HG03159 (cell line): ENCODE measurements around the gene TMEM120A.
A peak's percentile ranks its signal among the peaks of the same experiment; 100 is the strongest.

Experiments used
- ATAC-seq: cut with Tn5 transposase; IDR thresholded peaks from one replicate; pipeline ENCODE4 v1.9.1; 2021; ENCODE audit warnings: mild to moderate bottlenecking, moderate library complexity; ENCODE audit not compliant: unreplicated experiment

TMEM120A gene

DNA sequence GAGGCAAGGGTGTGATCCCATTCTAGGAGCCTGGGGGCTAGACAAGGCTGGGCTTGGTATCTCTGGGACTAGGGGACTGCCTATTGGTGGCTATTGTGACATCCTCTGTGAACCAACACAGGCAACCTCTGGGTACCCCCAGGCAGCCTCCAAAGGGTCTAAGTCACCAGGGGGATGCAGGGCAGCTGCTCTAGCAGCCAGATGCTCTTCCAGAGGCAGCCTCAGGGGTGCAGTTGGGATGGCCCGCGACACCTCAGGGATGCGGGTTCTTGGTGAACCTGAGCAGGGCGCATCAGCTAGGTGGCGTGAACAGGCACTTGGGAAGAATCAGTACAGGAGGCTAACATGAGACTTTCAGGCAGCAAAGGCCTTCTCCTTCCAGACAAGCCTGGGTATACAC lies 1.6 kb upstream of the TMEM120A start:
- no peak for ATAC-seq

DNA sequence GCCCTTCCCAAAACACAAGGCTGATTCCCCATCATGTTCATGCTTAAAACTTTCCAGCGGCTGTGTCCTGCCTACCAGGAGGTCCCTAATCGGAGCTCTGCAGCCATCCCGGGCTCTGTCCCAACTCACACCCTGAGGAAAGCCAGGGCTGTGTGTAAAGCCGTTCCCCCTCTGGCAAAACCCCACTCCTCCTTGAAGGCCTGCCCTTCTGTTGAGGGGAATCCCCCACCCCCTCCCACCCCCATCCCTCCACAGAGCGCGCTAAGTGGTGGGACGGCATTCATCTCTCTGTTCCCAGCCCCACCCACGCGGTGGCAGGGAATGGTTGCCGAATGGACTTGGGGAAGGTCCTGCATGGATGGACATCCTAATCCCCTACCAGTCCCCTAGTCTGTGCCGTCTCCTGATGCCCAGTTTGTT lies 667 bp upstream of the TMEM120A start:
- no peak for ATAC-seq

DNA sequence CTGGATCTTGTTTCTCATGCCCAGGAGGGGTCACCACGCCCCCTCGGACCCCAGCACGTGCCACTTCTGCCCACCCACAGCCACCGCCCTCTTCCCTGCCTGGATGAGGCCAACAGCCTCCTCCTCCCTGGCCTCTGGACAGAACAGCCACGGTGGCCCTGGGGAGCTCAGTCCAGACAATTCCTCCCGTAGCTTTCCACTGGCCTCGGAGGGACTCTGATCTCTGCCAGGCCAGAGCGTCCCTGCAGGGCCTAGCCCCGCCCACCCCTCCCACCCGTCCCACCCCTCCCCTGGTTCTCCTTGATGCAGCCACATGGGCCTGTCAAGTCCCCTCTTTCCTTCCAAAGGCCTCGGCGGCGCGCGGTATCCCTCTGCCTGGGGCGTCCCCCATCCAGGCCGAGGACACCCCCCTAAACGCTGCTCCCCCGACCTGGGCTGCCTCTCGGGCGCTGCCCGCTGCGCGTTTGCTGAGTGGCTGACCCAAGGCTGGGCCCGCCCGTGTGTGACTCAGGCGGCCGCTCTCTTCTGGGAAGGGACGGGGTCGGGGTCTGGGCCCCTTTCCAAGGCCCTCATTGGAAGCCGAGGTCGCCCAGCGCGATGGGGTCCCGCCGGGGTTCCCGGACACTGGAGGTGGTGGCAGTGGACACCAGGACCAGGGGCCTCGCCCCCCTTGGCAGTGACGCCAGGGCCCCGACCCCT lies 557 bp downstream of the TMEM120A start:
- ATAC-seq = peak; percentile 5

DNA sequence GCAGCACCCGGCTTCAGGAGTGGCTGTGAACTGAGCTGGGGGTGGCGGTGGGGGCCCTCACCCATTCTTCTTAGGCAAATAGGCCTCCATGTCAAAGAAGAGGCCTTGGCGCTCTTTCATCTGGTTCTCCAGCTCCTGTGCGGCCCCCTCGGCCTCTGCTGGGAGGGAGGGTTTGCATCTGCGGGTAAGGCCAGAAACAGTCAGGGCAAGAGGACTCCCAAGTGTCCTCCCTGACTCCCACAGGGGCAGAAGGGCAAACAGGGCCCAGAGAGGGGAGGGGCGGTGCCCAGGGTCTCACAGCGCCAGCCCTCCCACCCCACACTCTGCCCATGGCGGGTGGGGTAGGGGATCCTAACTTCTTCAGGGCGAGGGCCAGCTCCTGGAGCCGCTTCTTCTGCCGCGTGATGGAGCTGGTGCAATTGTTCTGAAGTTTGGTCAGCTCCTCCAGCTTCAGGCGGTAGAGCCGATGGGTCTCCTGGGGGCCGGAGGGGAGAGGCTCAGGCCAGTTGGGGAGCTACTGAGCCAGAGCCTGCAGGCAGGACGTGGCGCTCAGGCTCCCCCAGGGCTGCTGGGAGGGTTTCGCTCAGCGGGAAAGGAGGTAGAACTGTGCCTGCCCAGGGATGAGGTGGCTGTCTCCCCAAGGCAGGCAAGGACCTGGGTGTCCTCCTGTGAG lies 2.2 kb downstream of the TMEM120A start:
- no peak for ATAC-seq

DNA sequence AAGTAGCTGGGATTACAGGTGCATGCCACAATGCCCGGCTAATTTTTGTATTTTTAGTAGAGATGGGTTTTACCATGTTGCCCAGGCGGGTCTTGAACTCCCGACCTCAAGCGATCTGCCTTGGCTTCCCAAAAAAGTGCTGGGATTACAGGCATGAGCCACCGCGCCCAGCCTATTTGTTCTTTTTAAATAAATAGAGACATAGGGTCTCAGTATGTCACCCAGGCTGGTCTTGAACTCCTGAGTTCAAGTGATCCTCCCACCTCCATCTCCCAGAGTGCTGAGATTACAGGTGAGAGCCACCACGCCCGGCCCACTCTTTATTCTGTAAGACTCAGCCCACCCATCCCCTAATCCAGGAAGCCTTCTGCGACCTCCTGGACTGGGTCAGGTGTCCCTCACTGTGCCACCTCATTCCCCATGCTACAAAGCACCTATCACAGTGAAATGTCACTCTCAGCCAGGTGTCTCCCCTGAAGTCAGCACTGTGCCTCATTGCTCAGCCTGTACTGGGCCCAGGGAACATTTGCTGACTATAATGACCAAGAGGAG lies 2.8 kb downstream of the TMEM120A start:
- no peak for ATAC-seq

DNA sequence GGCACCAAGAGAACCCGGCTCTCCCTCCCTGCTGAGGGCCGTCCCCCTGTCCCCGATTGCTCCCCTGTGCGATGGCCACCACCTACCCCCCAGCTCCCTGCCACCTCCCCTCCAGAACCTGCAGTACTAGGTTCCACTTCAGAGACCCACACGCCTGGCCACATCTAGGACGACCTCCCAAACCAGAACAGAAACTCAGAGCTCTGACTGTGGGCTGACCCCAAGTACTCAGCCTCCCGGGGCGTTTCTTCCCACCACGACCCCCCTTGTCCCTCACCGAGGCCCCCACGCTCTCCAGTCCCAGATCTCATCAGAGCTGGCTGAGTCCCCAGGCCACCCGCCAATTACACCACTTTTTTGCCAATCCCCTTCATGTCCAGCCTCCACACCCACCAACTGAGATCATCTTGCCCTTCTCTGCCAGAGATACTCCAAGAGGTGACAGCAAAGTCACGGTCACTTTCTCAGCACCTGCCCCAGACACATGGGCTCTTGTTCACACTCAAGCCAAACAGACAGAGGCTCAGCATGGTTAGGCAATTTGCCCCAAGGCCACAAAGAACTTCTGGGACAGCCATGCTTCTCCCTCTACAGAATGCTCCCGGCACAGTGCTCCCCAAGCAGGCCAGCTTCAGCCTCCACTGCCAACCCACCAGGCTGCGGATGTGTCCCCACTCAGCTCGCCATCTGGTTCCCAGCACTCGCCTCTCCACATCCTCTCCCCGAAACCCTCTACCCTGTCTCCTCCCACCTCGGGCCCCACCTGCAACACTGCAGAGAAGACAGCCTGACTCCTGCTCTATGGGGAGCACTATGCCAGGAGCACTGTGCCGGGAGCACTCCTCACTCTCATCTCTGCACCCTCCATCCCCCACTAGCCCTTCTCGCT lies 4.7 kb downstream of the TMEM120A start:
- no peak for ATAC-seq

DNA sequence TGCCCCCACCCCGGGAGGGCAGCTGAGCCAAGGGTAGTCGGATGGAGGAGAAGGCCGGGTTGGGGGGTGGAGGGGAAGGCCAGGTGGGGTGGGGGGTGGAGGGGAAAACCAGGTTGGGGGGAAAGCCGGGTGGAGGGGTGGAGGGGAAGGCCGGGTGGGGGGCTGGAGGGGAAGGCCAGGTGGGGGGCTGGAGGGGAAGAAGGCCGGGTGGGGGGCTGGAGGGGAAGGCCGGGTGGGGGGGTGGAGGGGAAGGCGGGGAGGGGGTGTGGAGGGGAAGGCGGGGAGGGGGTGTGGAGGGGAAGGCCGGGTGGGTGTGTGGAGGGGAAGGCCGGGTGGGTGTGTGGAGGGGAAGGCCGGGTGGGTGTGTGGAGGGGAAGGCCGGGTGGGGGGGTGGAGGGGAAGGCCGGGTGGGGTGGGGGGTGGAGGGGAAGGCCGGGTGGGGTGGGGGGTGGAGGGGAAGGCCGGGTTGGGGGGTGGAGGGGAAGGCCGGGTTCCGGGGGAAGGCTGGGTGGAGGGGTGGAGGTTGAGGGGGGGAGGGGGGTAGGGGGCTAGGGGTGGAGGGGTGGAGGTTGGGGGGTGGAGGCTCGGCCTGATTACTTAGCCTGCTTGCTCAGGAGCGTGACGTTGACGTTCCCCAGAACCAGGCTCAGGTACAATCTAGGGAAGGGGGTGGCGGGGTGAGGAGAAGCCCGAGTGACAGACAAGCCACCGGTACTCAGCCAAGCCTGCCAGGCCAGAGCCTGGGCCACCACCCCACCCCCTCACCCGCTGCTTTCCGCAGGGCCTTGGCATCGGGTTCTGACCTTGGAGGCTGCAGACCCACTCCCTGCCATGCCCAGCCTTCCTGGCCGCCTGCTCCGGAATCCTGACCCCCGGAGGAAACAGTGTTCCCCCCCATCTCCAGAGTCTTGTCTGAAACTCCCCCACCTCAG lies 5.6 kb downstream of the TMEM120A start:
- ATAC-seq = no peak

DNA sequence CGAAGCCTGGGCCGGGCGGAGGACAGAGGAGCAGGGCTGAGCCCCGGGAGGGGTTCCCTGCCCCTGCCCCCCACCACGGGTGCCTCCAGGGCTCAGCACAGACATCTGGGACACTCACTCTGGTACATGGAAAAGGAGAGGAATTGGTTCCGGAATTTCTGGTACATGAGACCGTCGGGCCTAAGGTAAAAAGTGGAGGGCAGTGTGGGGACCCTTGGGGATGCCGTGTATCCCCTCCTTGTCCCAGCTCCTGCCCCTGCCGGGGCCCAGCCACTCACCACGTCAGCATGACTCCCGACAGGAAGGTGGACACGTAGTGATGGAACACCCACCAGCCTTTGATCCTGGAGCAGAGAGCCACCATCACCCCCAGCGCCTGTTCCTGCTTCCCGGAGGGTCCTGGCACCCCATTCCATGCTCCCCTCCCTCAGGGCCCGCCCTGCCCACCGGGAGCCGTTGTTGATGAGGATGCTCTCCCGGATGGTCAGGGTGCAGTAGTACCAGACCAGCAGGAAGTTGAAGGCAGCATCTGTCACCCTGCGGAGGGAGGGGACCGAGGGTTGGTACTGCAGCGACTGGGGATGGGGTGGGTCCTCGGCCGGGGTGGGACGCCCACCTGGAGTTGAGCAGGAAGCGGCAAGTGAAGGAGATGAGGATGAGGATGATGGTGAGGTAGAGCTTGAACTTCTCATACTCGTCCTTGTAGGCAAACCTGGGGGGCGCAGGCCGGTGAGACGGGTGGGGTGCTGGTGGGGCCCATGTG lies 6.4 kb downstream of the TMEM120A start:
- no peak for ATAC-seq

DNA sequence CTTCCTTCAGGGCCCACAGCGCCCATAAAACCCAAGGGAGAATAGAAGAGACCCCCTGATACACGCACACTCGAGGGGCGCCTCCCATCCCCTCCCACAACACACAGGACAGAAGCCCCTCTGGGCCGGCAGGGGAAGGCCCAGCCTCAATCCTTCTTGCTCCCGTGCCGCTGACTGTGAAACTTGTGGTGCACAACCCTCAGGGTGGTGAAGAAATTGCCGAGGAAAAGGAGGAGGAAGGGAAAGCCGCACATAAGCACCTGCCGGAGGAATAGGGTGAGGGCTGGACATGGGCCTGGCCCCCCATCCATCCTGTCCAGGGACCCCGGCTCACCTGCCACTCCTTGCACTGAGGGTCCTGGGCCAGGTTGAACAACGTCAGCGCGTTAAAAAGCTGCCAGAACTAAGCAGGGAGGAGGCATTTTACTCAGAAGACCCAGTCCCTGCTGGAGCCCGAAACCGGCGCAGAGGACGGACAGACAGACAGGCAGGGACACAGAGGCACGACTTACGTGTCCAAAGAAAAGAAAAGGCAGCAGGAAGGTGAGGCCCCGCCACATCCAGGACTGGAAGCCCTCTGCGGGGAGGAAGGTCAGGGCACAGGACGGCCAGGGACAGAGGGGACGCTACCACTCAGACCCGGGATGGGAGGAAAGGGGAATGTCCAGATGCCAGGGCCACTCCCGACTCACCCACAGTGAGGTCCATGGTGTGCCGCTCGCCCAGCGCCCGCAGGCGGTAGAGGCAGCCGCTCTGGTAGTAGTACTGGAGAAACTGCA lies 7.2 kb downstream of the TMEM120A start:
- ATAC-seq = no peak

DNA sequence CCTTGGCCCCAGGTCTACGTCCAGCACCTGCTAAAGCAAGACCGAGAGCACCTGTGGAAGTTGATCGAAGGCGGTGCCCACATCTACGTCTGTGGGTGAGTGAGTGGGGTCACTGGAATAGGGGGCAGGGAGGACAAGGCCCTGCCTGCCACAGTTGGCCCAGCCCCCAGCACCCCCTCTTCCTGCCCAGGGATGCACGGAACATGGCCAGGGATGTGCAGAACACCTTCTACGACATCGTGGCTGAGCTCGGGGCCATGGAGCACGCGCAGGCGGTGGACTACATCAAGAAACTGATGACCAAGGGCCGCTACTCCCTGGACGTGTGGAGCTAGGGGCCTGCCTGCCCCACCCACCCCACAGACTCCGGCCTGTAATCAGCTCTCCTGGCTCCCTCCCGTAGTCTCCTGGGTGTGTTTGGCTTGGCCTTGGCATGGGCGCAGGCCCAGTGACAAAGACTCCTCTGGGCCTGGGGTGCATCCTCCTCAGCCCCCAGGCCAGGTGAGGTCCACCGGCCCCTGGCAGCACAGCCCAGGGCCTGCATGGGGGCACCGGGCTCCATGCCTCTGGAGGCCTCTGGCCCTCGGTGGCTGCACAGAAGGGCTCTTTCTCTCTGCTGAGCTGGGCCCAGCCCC lies 8.1 kb downstream of the TMEM120A start:
- ATAC-seq = no peak

DNA sequence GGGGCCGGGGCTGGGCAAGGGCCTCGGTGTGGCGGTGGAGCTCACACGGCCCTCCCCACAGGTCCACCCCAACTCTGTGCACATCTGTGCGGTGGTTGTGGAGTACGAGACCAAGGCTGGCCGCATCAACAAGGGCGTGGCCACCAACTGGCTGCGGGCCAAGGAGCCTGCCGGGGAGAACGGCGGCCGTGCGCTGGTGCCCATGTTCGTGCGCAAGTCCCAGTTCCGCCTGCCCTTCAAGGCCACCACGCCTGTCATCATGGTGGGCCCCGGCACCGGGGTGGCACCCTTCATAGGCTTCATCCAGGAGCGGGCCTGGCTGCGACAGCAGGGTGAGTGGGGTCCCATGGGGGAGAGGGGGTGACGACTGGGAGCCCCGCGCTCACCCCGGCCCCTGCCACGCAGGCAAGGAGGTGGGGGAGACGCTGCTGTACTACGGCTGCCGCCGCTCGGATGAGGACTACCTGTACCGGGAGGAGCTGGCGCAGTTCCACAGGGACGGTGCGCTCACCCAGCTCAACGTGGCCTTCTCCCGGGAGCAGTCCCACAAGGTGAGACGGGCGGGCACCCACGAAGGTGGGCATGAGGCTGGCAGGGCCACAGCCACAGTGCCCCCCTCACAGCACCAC lies 8.8 kb downstream of the TMEM120A start:
- ATAC-seq = no peak

DNA sequence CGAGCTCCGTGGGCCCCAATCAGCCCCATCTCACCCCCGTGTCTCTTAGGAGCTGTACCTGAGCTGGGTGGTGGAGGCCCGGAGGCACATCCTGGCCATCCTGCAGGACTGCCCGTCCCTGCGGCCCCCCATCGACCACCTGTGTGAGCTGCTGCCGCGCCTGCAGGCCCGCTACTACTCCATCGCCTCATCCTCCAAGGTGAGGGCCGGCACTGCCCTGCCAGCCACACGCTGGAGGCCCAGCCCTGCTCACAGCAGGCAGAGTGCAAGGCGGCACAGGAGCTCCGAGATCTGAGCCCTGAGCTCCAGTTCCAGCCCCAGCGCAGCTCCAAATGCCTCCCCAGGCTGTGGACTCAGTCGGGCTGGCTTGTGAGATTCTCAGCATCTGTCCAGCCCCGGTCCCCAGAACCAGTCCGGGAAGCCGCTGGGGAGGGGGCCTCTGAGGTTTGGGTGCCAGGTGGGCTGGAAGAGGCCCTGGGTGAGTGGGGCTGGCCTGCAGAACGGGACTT lies 9.3 kb downstream of the TMEM120A start:
- no peak for ATAC-seq

DNA sequence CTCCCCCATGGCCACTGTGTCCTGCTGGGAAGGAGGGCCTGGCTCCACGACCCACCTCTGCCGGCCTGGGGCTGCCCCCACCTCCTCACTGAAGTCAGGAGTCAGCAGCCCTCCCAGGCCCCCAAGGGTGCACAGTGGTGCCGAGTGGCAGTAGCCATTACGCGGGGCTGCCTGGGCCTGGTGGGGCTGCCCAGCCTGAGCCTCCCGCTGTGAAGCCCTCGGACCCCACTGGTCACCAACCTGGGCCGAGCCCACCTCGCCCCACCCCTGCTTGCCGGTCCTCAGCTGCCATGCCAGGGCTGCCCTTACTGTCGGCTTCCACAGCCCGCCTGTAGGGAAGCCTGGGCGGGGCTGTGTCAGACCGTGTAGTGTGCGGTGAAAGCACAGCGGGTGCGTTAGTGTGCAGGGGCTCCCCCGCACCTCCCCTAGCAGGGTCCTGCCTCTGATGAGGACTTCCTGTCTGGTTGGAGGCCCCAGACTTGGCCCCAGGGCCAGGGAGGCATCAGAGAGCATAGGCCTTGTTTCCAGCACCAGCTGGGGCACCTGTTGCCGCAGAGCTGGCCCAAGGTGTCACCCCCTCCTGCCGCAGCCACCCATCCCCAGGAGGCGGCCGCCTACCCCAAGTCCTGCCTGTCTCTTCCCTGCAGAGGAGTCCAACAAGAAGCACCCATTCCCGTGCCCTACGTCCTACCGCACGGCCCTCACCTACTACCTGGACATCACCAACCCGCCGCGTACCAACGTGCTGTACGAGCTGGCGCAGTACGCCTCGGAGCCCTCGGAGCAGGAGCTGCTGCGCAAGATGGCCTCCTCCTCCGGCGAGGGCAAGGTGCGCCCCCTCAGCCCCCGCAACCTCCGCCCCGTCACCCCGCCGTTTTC lies 10.0 kb downstream of the TMEM120A start:
- no peak for ATAC-seq

DNA sequence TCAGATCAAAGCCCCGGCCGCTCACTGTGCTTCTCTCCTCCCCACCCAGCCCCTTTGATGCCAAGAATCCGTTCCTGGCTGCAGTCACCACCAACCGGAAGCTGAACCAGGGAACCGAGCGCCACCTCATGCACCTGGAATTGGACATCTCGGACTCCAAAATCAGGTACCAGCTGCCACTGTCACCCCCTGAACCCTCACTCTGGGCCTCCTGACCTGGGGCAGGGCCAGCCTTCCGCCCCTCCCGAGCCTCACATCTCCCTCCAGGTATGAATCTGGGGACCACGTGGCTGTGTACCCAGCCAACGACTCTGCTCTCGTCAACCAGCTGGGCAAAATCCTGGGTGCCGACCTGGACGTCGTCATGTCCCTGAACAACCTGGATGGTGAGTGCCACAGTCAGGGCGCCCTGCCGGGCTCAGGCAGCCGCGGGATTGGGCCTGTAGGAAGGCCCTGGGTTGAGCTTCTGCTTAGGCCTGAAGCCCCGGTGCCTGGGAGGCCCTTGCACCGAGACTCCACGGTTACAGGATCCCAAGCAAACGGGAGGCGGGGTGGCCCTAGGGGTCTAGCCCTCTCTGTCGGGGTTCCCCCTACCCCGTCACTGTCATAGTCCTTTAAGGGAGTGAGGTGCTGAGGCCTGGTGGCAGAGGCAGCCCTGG lies 10.8 kb downstream of the TMEM120A start:
- ATAC-seq = no peak

DNA sequence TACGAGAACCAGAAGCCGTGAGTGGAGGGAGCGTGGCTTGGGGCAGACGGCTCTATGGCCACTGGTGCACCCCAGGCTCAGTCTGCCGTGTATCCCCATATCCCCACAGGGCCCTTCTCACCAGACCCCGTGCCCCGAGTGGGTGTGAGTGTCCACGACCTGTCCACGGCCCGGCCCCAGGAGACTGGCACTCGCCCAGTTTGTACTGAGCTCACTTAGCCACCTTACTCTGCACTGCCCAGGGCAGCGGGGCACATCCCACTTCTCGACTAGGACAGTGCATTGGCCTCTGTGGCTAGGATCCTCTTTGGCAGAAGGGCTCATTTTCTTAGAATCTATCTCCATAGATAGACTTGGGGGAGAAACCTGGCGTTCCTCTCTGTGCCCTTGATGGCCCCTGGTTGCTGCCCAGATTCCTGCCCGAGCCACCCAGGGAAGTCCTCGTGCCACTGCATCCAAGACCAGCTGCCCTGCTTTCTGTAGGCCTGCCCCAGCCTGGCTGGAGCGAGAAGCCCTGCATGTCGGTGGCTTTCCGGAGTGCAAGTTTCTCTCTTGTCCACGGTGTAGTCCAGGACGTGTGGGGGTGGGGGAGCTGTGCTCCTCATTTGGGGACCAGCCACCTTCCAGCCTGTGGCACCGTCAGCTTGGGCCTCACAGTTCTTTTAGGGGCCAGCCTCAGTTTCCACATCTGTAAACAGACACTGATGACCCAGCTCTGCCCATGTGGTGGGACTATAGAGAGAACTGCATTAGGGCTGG lies 11.9 kb downstream of the TMEM120A start:
- no peak for ATAC-seq
